GM23338 (cell line): Measurements from ENCODE around the gene GPATCH8. TPM values are rescaled to one million over a fixed set of nuclear protein-coding genes. Genes with fewer than 3 reads are reported as not detected.

Experiments used
- ATAC-seq: fragments of 200-7000 bp; cut with Tn5 transposase; 3 replicates; pipeline ENCODE4 v1.9.1; 2020
- DNase-seq: peaks from one replicate; pipeline ENCODE4 v3.0.0-alpha.2; 2015; ENCODE audit warnings: low spot score
- H2AFZ ChIP-seq: fragments of 200-600 bp; sonication (generic); 2 replicates; pipeline ENCODE4 v1.8.0; 2016; ENCODE audit warnings: antibody characterized with exemption, mild to moderate bottlenecking, moderate library complexity
- H3F3A ChIP-seq: fragments of 200-600 bp; sonication (generic); replicated peaks from 2 replicates; pipeline ENCODE4 v1.8.0; 2017; ENCODE audit warnings: antibody characterized with exemption, mixed run types, low read depth
- H3K27ac ChIP-seq: fragments of 200-600 bp; sonication (generic); 2 replicates; pipeline ENCODE4 v1.6.1; 2016; ENCODE audit warnings: low read depth
- H3K27me3 ChIP-seq: fragments of 200-600 bp; sonication (generic); 2 replicates; pipeline ENCODE4 v1.8.0; 2016; ENCODE audit warnings: mild to moderate bottlenecking, mixed run types, moderate library complexity; ENCODE audit not compliant: insufficient read depth
- H3K36me3 ChIP-seq: fragments of 200-600 bp; sonication (generic); 2 replicates; pipeline ENCODE4 v1.8.0; 2016; ENCODE audit warnings: mild to moderate bottlenecking; ENCODE audit not compliant: insufficient read depth
- H3K4me1 ChIP-seq: fragments of 200-600 bp; sonication (generic); 2 replicates; pipeline ENCODE4 v1.8.0; 2016; ENCODE audit warnings: mild to moderate bottlenecking, moderate library complexity; ENCODE audit not compliant: insufficient read depth
- H3K4me2 ChIP-seq: fragments of 200-600 bp; sonication (generic); 2 replicates; pipeline ENCODE4 v1.7.1; 2017; ENCODE audit warnings: mixed run types
- H3K4me3 ChIP-seq: fragments of 200-600 bp; sonication (generic); 2 replicates; pipeline ENCODE4 v1.6.1; 2016; ENCODE audit warnings: mixed run types
- H3K79me2 ChIP-seq: fragments of 200-600 bp; sonication (generic); replicated peaks from 2 replicates; pipeline ENCODE4 v1.8.0; 2017; ENCODE audit warnings: mild to moderate bottlenecking; ENCODE audit not compliant: insufficient read depth
- H3K9me2 ChIP-seq: fragments of 200-600 bp; sonication (generic); 2 replicates; pipeline ENCODE4 v1.8.0; 2017; ENCODE audit not compliant: insufficient read depth
- H4K20me1 ChIP-seq: fragments of 200-600 bp; sonication (generic); replicated peaks from 2 replicates; pipeline ENCODE4 v1.8.0; 2017; ENCODE audit warnings: mild to moderate bottlenecking; ENCODE audit not compliant: insufficient read depth
- H3K27ac Mint-ChIP-seq: 2 replicates; pipeline ENCODE4 v1.8.0; 2020; ENCODE audit warnings: inconsistent platforms, mild to moderate bottlenecking, moderate library complexity, mixed read lengths
- H3K27me3 Mint-ChIP-seq: 3 replicates; pipeline ENCODE4 v1.8.0; 2022; ENCODE audit warnings: low read depth, mild to moderate bottlenecking, moderate library complexity, mixed read lengths, inconsistent platforms; ENCODE audit not compliant: insufficient read depth, poor library complexity
- H3K36me3 Mint-ChIP-seq: 3 replicates; pipeline ENCODE4 v1.8.0; 2021; ENCODE audit warnings: low read depth, mild to moderate bottlenecking, inconsistent platforms, moderate library complexity, mixed read lengths
- H3K4me1 Mint-ChIP-seq: 3 replicates; pipeline ENCODE4 v1.8.0; 2020; ENCODE audit warnings: mild to moderate bottlenecking, inconsistent platforms, mixed read lengths
- H3K4me3 Mint-ChIP-seq: 3 replicates; pipeline ENCODE4 v1.8.0; 2021; ENCODE audit warnings: moderate library complexity, mild to moderate bottlenecking, inconsistent platforms, mixed read lengths
- H3K9me3 Mint-ChIP-seq: 3 replicates; pipeline ENCODE4 v1.8.0; 2020; ENCODE audit warnings: moderate library complexity, mild to moderate bottlenecking, inconsistent platforms, mixed read lengths
- CREB1 ChIP-seq: fragments of 250-450 bp; sonication (Bioruptor Pico); IDR thresholded peaks from 2 replicates; pipeline ENCODE4 v1.5.0; 2020; ENCODE audit warnings: low read depth, mild to moderate bottlenecking, moderate library complexity
- CTCF ChIP-seq, 2 experiments: fragments of 200-600 bp in 1 of 2; sonication (generic) in 1 of 2; conservative IDR thresholded peaks; 2 replicates each; pipeline versions ENCODE4 v1.5.1 to v1.6.1; 2016 to 2017; ENCODE audit warnings: antibody characterized with exemption in 2 of 2, low read depth in 2 of 2, mild to moderate bottlenecking in 2 of 2, moderate library complexity in 1 of 2
- EZH2 ChIP-seq: fragments of 200-600 bp; sonication (generic); IDR thresholded peaks from one replicate; pipeline ENCODE4 v1.8.0; 2017; ENCODE audit warnings: antibody characterized with exemption, mild to moderate bottlenecking, low read depth; ENCODE audit not compliant: unreplicated experiment
- EZH2phosphoT487 ChIP-seq: fragments of 200-600 bp; sonication (generic); IDR thresholded peaks from one replicate; pipeline ENCODE4 v1.8.1; 2018; ENCODE audit warnings: antibody characterized with exemption; ENCODE audit not compliant: unreplicated experiment
- JUNB ChIP-seq: IDR thresholded peaks from one replicate; pipeline ENCODE4 v1.6.1; 2016; ENCODE audit warnings: antibody characterized with exemption; ENCODE audit not compliant: unreplicated experiment
- NANOG ChIP-seq: IDR thresholded peaks from 2 replicates; pipeline ENCODE4 v1.6.1; 2016; ENCODE audit warnings: antibody characterized with exemption, borderline replicate concordance
- POLR2AphosphoS5 ChIP-seq: IDR thresholded peaks from 2 replicates; pipeline ENCODE4 v1.6.1; 2016; ENCODE audit warnings: antibody characterized with exemption, low read depth
- REST ChIP-seq: IDR thresholded peaks from one replicate; pipeline ENCODE4 v1.6.1; 2018; ENCODE audit warnings: antibody characterized with exemption; ENCODE audit not compliant: unreplicated experiment
- STAT1 ChIP-seq: IDR thresholded peaks from one replicate; pipeline ENCODE4 v1.6.1; 2016; ENCODE audit warnings: antibody characterized with exemption; ENCODE audit not compliant: unreplicated experiment
- ZNF114 ChIP-seq: fragments of 250-450 bp; sonication (Bioruptor Pico); IDR thresholded peaks from 2 replicates; pipeline ENCODE4 v1.5.0; 2020; ENCODE audit warnings: mild to moderate bottlenecking, moderate library complexity
- ZNF331 ChIP-seq: fragments of 250-450 bp; sonication (Bioruptor Pico); IDR thresholded peaks from 2 replicates; pipeline ENCODE4 v1.5.0; 2020; ENCODE audit warnings: low read depth, mild to moderate bottlenecking, moderate library complexity
- polyA plus RNA-seq: library from polyadenylated mRNA; unstranded; fragments of >200 nt; fragmentation: Nextera tagmentation; extraction: Ambion mirVana; gene quantifications from 2 replicates; pipeline ENCODE4 v1.2.1, GENCODE V29; 2016
- total RNA-seq: library from RNA; depleted of rRNA; stranded (reverse); fragments of >200 nt; shearing (Covaris generic); gene quantifications from 2 replicates; pipeline ENCODE4 v1.2.3, GENCODE V29; 2014

The GPATCH8 gene
- total and polyA plus RNA-seq, 2 experiments from 2014 or later = 44.4 to 76.5 TPM

DNA sequence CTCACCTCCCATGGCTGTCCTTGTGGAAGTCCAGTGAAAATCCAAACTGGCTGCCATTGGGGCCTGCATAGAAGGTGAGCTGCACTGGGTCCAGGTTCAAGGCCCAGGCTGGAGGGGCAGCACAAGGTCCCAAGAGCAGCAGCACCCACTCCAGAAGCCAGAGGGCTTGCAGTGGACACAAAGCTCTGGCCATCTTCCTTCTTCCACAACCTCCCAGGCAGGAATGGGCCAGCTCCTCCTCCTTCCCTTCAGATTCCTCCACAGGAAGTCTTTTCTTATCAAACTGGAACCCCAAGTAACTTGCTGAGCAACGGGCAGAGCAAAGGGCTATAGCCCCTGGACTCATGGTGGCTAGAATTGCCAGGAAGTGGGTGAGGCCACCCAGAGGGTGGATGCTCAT lies 113.9 kb downstream of the GPATCH8 start, which contains the start of gene ITGA2B:
ITGA2B (minus strand) TSS at position 369 of the 400 bp plus-strand sequence; CDS start at position 193, 176 bp downstream.
- DNase-seq (no peak), ATAC-seq (no peak)
- Mint-ChIP-seq H3K36me3 (no peaks in the 10 kb centered on the region), H3K4me1 (peaks cover 18% of the 10 kb centered on the region; the same call in 2 of the 3 replicates), H3K27me3 (peaks cover 31% of the 10 kb centered on the region), H3K27ac (no peak within 1 kb of the TSS), H3K4me3 (no peak within 1 kb of the TSS), H3K9me3 (no peaks in the 10 kb centered on the region)
- no peak within 1 kb of the TSS for H3K4me2 ChIP-seq
- no peaks in the 10 kb centered on the region for H4K20me1 ChIP-seq
- 0 out of 2 replicates have a peak, but pooled peaks cover 8% of the 10 kb centered on the region for H3K9me2 ChIP-seq
- H3K4me3 ChIP-seq = no peak within 1 kb of the TSS
- H3K36me3 ChIP-seq = no peaks in the 10 kb centered on the region
- TF ChIP-seq ZNF331 (CRISPR knock-in tag) (no peak), EZH2phosphoT487 (no peak), REST (no peak), JUNB (no peak), CREB1 (CRISPR knock-in tag) (no peak), CTCF (conservative IDR thresholded peaks at IDR 0.05; ENCODE audit: low read depth in 2 of 2) (no peak), NANOG (no peak), EZH2 (no peak), POLR2AphosphoS5 (no peak), ZNF114 (CRISPR knock-in tag) (no peak)
- H3F3A ChIP-seq = 0 out of 2 replicates have a peak, but pooled peaks cover 7% of the 10 kb centered on the region
- H3K27me3 ChIP-seq = peaks cover 29% of the 10 kb centered on the region
- peaks cover 14% of the 10 kb centered on the region for H3K4me1 ChIP-seq
- no peak within 1 kb of the TSS for H3K27ac ChIP-seq
- H2AFZ ChIP-seq = no peak within 1 kb of the TSS
- no peaks in the 10 kb centered on the region for H3K79me2 ChIP-seq

DNA sequence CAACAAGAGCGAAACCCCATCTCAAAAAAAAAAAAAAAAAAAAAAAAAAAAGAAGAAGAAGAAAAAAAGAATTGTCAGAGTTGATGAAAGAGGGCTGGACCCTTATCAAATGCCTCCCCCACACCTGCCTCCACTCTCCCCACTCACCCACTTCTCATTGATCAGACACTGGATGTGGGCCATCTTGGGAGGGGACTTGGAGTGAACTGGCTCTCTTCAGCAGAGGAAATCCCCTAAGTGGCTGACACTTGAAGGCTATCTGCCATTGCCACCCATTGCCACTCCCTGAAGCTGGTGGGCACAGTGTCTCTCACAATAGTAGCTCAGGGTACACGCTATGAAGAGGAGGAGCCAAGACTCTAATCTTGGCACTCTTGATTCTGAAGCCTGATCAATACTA lies 115.4 kb downstream of the GPATCH8 start:
- H3K4me1 Mint-ChIP-seq = peaks cover 16% of the 10 kb centered on the region
- H3K27me3 Mint-ChIP-seq = peaks cover 39% of the 10 kb centered on the region
- TF ChIP-seq ZNF331 (CRISPR knock-in tag) (no peak), EZH2 (no peak), STAT1 (no peak), CTCF (conservative IDR thresholded peaks at IDR 0.05; ENCODE audit: low read depth in 2 of 2) (no peak), CREB1 (CRISPR knock-in tag) (no peak), NANOG (no peak), ZNF114 (CRISPR knock-in tag) (no peak)

More for the DNA sequence above, 115.4 kb downstream of the GPATCH8 start:
- H4K20me1 ChIP-seq = no peaks in the 10 kb centered on the region
- 0 out of 2 replicates have a peak, but pooled peaks cover 6% of the 10 kb centered on the region for H3F3A ChIP-seq
- no peak overlapping the region for H3K4me3 Mint-ChIP-seq
- no peak overlapping the region for H2AFZ ChIP-seq
- 0 out of 2 replicates have a peak, but pooled peaks cover 8% of the 10 kb centered on the region for H3K9me2 ChIP-seq
- H3K4me3 ChIP-seq = no peak overlapping the region
- peaks cover 44% of the 10 kb centered on the region for H3K27me3 ChIP-seq
- ATAC-seq (no peak), DNase-seq (no peak)
- H3K27ac Mint-ChIP-seq = no peak overlapping the region
- H3K4me1 ChIP-seq = peaks cover 7% of the 10 kb centered on the region
- no peaks in the 10 kb centered on the region for H3K9me3 Mint-ChIP-seq
- no peak overlapping the region for H3K4me2 ChIP-seq
- H3K79me2 ChIP-seq = no peaks in the 10 kb centered on the region
- no peak overlapping the region for H3K27ac ChIP-seq
- H3K36me3 Mint-ChIP-seq = no peaks in the 10 kb centered on the region
- no peaks in the 10 kb centered on the region for H3K36me3 ChIP-seq
